LNCaP clone FGC (cell line): ENCODE data around the gene PPP1R7.
A peak's percentile ranks its signal among the peaks of the same experiment; 100 is the strongest.

Experiments
- DNase-seq: peaks from one replicate; pipeline ENCODE4 v3.0.0-alpha.2; 2011; ENCODE audit warnings: low read depth
- H3K4me3 ChIP-seq: 2 replicates; pipeline ENCODE4 v1.5.1; 2011; ENCODE audit warnings: mild to moderate bottlenecking, low read depth, low read length, control low read depth
- CTCF ChIP-seq: IDR thresholded peaks from 2 replicates; pipeline ENCODE4 v1.5.1; 2012; ENCODE audit warnings: mild to moderate bottlenecking; ENCODE audit not compliant: control insufficient read depth, insufficient read depth; ENCODE audit errors: extremely low read depth

Gene PPP1R7

GRCh38 chr2:241216211-241216761 lies 66.0 kb downstream of the PPP1R7 start:
- H3K4me3 ChIP-seq = no peak overlapping the region
- TF ChIP-seq CTCF = no peak
- DNase-seq = no peak

- H3K4me3 ChIP-seq = no peak overlapping the region
- DNase-seq = no peak
- TF ChIP-seq CTCF = no peak
Measured at GRCh38 chr2:241217320-241218031, 67.2 kb downstream of the PPP1R7 start.

GRCh38 chr2:241218131-241219029 lies 68.1 kb downstream of the PPP1R7 start:
- peak; percentile 42 for TF ChIP-seq CTCF
- peak overlapping the region; percentile 57 for H3K4me3 ChIP-seq
- DNase-seq = peak; percentile 4

GRCh38 chr2:241219030-241219382 lies 68.7 kb downstream of the PPP1R7 start:
- peak overlapping the region; percentile 57 for H3K4me3 ChIP-seq
- no peak for DNase-seq
- TF ChIP-seq CTCF = no peak

- DNase-seq = no peak
- H3K4me3 ChIP-seq = no peak overlapping the region
- no peak for TF ChIP-seq CTCF
Measured at GRCh38 chr2:241219856-241220356, 69.6 kb downstream of the PPP1R7 start.

GRCh38 chr2:241223211-241224017 lies 73.1 kb downstream of the PPP1R7 start:
- TF ChIP-seq CTCF = no peak
- H3K4me3 ChIP-seq = no peak overlapping the region
- no peak for DNase-seq
